GM18907 (cell line): ENCODE results near the gene RAVER1.

Experiments used
- ATAC-seq: cut with Tn5 transposase; IDR thresholded peaks from one replicate; pipeline ENCODE4 v1.9.1; 2021; ENCODE audit warnings: mild to moderate bottlenecking, moderate library complexity; ENCODE audit not compliant: unreplicated experiment

RAVER1 gene

DNA sequence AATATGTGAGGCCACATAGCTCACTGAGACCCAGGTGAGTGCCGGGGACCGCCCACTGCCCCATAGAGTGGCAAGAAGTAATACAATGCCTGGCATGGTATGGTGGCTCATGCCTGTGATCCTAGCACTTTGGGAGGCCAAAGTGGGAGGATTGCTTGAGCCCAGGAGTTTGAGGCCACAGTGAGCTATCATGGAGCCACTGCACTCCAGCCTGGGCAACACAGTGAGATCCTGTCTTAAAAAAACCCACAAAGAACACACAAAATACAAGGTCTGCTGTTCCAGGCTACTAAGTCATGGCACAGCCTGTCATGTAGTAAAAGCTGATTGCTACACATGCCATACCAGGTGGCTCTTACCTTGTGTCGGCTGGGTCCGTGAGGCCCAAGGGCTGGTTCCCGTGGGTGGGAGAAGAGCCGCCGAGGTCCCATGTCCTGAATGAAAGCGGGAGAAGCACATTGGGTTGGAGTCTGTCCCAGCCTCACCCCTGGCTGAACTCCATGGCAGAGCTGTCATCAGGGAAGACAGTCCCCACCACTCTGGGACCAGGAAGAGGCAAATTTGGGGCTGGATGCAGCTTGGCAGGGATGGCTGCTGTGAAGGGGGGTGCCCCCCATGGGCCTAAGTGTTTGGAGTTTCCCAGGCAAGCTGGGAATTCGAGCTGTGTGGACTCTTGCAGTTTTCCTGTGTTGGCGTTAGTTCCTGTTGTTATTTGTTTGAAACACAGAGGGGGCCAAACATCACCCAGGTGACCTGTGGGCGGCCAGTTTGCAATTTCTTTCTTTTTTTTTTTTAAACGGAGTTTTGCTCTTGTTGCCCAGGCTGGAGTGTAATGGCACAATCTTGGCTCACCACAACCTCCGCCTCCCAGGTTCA is 14.3 kb downstream of the RAVER1 start:
- ATAC-seq, result no peak

DNA sequence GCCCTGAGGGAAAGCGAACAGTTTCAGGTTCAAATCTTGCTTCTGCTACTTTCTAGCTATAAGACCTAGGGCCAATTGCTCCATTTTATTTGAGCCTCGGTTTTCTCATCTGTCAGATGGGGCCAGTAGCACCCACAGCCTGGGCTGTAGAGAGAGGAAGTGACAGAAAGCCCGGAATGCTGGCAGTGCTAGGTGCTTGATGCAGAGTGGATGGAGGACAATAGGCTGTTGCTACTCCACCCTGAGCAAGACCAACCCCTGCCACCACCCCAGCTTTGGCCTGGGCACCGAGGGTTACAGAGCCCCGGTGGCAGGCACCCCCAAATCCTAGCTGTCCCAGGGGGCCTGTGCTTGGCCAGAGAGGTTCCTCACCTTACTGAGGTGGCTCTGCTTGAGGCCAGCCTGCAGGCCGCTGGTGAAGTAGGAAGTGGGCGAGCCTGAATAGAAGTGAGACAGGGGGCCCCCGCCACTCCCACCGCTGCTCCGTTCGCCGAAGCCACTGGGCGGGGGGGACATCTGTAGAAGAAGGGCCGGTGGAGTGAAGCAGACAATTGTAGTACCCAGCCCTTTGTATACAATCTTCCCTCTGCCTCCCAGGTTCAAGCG is 15.4 kb downstream of the RAVER1 start:
- ATAC-seq, result no peak

DNA sequence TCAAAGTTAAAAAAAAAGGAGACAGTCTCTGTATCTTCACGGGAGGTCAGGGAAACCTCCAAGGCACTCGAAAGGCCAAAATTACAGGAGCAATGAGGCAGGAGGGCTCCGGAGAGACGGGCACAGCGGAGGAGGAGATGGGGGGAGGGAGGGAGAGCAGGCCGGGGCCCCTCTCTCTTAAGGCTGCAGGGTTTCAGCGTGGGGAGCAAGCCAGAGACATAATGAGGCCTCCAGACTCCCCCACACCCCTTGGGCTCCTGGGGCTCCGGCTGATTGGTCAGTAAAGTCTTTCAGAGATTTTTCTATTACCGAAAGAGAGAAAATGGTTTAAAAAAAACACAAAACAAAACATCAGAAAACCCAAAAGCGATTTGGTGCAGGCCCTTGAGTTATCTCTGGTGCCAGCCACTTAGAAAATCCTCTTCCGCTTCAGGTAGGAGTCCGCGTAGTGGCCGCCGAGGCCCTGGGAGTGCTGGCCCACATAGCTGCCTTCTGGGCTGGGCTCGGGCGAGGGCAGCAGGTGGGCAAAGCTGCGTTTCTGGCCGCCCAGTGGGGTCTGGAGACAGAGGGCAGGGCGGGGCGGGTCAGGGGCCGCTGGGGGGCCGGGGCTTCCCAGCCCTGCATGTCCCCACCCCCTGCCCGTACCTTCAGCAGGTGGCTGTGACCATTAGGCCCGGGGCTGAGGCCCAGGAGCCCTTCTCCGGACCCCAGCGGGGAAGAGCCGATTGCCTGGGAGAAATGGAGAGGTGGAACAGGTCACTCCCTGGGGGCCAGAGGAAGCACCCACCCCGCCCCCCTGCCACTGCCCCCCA is 16.1 kb downstream of the RAVER1 start:
- ATAC-seq, result no peak

DNA sequence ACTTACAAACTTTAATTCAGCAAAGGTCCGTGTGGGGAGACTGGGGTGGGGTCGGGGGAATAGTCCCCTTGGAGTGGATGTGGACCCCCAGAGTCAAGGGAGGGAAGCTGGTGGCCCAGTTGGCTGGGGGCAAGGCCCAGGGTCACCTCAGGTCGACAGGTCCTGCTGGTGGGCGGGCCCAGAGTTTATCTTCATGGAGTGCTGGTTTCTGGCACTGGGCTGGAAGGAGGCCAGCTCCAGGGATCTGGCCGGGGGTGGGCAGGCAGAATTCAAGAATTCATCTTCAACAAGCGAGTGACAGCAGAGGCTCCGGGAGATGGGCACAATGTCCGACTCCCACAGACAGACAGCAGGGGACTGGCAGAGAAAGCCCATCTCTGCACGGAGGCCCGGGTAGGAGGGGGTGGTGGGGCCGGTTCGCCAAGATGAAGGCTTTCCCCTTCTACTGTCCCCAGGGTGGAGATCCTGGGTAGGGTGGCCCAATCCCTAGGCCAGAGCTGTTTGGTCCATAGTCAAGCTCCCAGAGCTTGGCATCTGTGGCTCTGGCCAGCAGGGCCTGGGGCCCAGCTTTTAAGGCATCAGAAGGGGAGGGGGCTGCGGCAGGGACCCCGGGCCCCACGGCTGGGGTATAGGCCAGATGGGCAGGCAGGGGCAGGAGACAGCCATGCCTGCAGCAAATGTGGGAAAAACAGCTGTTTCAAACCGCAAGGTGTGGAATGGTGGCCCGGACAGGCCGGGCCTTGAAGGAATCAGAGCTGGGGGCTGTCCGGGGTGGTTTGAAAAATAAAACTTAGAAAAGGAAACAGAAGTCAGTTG is 16.9 kb downstream of the RAVER1 start:
- peak; percentile 22 for ATAC-seq

DNA sequence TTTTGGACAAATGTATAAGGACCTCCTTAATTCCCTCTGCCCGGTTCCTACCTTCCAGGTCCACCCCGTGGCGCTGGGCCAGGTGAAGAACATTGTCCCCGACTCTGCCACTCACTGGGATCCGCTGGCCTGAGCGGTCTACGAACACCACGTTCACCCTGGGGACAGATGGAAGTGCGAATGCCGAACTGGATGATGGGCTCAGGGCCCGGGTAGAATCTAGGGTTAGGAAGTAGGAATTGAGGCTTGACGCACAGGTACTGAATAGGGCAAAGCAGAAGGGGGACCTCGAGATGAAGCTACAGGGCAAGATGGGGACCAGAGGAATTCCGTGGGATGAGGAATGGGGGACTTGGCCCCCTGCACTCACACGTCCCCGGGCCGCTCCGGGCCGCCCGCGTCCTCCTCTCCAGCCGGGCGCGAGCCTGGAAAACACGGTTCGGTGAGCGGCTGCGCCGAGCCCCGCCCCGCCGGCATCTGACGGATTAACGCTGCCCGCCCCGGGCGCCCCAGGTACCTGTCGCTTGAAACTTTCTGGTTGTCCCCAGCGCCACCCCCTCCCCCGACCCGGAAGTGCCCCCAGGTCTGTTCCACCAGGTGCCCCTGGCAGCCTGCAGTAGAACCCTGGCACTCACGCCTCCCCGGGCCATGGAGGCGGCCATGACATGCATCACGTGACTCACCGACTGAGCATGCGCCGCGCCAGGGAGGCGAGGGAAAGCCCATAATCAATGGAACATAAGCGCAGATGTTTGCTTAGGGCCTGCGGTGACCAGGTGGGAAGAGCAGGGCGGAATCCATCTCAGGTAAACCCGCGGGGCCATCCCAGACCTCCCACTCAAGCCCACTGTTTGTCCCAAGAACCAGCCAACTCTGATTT is 17.8 kb downstream of the RAVER1 start, which contains the start of gene FDX2:
FDX2 (minus strand) TSS at position 681 of the 880 bp plus-strand sequence; CDS start at position 662, 19 bp downstream.
- ATAC-seq, result peak; percentile 65

DNA sequence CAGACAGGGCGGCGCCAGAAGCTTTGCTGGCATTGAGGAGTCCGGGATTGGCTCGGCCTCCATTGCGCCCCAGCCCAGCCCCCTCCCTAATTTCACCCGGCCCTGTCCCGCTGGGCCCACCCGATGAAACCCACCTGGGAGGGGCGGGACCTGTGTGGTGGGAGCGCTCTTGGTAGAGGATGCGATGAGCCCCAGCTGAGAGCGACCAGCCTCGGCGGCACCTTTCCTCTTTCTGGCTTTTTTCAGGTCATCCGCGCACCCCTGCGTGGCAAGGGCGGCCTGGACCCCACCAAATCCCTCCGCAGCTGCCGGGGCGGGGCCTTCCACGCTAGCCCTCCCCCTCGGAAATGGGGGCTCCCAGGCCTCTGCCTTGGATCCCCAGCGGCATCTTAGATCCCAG is 23.9 kb downstream of the RAVER1 start, which contains the start of gene ZGLP1:
ZGLP1 (minus strand) TSS at position 393 of the 400 bp plus-strand sequence.
- no peak for ATAC-seq

DNA sequence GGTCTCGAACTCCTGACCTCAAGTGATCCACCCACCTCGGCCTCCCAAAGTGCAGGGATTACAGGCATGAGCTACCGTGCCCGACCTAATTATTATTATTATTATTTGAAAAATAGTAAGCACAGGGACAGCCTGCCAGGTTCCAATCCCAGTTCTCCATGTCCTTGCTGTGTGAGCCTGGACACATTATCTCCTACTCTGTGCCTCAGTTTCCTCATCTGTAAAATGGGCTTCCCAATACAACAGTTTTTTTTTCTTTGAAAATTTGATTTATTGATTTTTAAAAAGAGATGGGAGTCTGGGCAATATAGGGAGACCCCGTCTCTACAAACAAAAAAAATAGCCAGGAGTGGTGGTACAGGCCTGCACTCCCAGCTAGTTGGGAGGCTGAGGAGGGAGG is 27.0 kb downstream of the RAVER1 start:
- ATAC-seq, result no peak

DNA sequence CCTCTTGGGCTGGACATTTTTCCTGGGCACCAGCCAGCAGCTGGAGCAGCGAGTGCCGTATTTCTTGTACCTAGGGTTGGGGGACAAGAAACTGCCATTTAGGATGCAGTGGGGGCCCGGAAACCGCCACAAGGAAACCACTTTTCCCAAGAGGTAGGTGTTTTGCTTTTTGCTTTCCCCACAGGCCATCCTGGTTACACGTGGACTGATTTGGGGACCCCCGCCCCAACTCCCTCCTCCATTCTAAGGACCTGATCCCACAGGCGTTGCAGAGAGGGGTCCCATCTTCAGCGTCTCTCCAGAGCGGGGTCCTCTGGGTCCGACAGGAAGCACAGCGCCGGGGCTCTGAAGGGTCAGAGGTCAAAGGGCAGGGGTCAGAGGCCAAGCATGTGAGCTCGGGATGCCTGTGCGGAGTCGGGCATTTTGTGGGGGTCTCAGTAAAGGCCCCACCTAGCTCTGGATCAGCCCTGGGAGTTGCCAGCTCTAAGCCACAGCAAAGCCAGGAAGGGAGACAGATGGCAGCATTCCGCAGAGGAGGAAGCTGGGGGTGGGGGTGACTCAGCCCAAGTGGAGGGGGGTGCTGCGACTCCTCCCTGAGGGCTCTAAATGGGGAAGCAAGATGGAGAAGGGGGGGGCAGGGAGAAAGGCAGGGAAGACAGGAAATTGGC is 28.1 kb downstream of the RAVER1 start:
- no peak for ATAC-seq

DNA sequence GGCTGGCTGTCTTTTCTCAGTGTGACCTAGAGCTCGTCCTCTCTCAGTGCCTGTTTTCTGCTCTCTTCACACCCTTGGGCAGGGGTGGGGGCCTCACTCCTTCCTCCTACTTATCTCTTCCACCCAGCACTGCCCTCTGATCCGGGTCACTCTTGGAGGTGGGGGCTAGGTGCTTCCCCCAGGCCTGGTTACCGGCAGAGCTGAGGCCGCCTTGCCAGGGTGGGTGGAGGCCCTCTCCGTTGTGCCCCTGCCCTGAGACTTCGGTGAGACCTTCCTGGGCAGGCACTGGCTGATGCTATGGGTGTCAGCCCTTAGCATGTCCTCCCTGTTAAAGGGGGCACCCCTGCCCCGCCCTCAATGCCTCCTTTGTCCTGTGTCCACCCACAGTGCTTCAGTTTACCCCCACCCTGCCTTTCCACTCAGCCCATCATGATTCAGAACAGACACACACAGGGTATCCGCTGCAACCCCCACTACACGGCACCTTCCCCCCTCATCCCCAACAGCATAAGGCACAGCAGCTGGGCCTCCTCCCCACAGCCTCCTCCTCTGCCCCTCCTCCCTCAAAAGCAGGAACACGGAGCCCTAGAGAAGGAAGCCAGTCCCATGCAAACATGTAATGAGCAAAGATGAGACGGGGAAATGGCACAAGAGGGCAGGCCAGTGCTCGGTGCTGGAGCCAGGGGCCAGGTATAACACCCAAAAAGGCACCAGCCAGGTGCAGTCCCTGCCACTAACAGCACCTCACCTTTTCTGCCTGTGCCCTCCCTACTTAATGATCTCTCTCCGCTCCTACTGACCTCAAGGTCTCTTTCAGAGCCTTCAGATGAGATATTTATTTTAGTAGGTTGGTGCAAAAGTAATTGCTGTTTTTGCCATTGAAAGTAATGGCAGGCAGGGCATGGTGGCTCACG is 33.5 kb downstream of the RAVER1 start:
- ATAC-seq, result no peak

DNA sequence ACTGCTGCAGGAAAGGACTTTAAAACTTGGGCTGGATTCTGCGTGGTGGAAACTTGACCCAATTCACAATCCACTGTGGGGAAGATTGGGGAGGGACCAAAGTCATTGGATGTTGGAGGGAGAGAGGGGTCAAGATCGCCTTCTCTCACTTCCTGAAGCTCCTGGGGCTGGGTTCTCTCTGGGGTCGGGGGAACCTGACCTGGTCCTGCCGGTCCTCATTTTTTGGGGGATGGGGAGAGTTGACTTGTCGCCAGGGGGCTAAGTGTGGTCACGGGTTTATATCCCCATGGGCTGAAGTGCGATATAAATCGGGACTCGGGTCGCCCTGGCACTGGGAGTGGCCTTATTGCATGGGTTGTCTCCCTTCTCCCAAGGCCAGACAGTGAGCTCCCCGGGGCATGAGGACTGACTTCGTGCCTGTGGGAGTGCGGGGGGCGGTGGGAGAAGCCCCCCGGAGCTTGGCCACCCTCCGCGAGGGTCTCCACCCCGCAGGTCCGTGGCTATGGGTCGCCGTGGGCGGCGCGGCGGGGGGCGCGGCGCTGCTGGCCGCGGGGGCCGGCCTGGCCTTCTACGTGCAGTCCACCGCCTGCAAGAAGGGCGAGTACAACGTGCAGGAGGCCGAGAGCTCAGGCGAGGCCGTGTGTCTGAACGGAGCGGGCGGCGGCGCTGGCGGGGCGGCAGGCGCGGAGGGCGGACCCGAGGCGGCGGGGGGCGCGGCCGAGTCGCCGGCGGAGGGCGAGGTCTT is 37.3 kb downstream of the RAVER1 start:
- ATAC-seq, result no peak

DNA sequence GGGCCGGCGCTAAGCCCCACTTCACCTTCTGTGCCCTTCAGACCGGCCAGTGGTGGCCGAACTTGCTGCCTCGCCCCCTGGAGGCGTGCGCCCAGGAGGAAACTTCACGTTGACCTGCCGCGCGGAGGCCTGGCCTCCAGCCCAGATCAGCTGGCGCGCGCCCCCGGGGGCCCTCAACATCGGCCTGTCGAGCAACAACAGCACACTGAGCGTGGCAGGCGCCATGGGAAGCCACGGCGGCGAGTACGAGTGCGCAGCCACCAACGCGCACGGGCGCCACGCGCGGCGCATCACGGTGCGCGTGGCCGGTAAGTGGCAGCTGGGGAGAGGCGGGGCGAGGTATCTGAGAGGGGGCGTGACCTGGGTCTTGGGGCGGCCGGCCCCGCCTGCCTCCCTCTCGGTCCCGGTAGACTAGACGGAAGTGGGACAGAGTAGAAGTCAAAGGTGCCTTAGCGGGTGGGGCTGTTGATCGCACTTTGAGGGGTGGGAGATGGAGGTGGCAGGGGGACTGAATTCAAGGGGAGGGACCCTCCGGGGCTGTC is 38.0 kb downstream of the RAVER1 start:
- no peak for ATAC-seq

DNA sequence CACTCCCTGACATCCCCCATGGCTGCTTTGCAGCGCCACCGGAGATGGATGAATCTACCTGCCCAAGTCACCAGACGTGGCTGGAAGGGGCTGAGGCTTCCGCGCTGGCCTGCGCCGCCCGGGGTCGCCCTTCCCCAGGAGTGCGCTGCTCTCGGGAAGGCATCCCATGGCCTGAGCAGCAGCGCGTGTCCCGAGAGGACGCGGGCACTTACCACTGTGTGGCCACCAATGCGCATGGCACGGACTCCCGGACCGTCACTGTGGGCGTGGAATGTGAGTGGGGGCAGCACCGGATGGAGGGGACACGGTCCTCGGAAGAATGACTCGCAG is 39.0 kb downstream of the RAVER1 start:
- no peak for ATAC-seq

DNA sequence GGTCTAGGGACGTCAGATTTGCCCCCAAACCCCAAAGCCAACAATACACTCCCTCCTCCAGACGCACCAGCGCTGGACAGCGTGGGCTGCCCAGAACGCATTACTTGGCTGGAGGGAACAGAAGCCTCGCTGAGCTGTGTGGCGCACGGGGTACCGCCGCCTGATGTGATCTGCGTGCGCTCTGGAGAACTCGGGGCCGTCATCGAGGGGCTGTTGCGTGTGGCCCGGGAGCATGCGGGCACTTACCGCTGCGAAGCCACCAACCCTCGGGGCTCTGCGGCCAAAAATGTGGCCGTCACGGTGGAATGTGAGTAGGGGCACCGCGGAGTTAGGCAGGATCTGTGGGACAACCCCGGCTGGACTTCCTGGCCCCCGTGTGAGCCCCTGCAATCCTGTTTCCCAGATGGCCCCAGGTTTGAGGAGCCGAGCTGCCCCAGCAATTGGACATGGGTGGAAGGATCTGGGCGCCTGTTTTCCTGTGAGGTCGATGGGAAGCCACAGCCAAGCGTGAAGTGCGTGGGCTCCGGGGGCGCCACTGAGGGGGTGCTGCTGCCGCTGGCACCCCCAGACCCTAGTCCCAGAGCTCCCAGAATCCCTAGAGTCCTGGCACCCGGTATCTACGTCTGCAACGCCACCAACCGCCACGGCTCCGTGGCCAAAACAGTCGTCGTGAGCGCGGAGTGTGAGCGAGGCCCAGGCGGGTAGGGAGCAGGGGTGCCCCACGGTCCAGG is 39.5 kb downstream of the RAVER1 start:
- ATAC-seq, result no peak

DNA sequence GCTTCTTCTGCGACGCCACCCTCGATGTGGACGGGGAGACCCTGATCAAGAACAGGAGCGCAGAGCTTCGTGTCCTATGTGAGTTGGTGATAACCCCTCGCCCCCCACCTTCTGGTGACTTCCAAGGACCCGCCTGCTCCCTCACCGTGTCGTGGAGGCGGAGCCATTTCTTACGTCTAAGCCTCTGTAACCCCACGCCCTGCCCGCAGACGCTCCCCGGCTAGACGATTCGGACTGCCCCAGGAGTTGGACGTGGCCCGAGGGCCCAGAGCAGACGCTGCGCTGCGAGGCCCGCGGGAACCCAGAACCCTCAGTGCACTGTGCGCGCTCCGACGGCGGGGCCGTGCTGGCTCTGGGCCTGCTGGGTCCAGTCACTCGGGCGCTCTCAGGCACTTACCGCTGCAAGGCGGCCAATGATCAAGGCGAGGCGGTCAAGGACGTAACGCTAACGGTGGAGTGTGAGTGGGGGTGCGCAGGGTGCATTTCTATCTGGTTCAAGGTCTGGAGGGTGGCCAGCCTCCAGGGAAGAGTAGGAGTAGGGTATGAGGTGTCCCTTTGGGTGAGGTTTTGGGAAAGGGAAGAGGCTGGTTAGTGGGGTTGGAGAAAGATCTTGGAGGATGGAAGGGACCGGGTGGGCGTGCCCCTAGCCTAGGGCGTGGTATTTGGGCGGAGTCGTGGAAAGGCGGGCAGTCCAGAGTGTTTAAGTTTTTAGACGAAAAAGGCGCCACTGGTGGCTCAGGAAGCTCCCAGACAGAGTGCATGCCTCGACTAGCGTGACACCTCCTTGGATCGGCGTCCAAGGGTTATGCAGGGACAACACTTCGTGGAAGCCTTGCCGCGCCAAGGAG is 40.3 kb downstream of the RAVER1 start:
- no peak for ATAC-seq

DNA sequence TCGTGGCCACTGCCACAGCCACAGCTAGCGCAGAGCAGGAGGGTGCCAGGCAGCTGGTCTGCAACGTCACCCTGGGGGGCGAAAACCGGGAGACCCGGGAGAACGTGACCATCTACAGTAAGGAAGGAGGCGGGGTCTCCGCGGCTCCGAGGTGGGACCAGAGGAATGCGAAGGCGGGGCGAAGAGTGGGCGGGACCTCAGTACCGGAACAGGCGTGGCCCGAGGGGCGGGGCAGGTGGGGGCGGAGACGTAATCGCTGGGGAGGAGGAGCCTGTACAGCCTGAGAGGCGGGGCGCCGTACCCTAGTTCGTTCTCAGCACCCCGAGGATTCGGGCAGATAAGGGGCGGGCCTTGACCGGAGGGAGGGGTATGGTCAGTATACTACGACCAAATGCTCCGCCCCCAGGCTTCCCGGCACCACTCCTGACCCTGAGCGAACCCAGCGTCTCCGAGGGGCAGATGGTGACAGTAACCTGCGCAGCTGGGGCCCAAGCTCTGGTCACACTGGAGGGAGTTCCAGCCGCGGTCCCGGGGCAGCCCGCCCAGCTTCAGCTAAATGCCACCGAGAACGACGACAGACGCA is 41.0 kb downstream of the RAVER1 start:
- ATAC-seq, result peak; percentile 47
